Fibroblast of mammary gland (primary cell): ENCODE measurements around the gene CDC42BPB.

ENCODE experiments used
- DNase-seq: peaks from one replicate; pipeline ENCODE4 v3.0.0-alpha.2; 2010; ENCODE audit warnings: low read depth
- H3K4me3 ChIP-seq: 2 replicates; pipeline ENCODE4 v1.5.1; 2011; ENCODE audit warnings: low read depth, mild to moderate bottlenecking, low read length, moderate library complexity; ENCODE audit not compliant: control insufficient read depth
- CTCF ChIP-seq: conservative IDR thresholded peaks from 2 replicates; pipeline ENCODE4 v1.5.1; 2011; ENCODE audit warnings: low read depth, low read length, inconsistent platforms; ENCODE audit not compliant: control insufficient read depth, insufficient read depth

The CDC42BPB gene

GRCh38 chr14:103057372-103058163 is at the start of gene CDC42BPB:
Gene CDC42BPB, minus strand, starts transcription at chr14:103057549. Its CDS starts 376 bp downstream, at chr14:103057173.
- peak; percentile 84 for DNase-seq
- no peak for TF ChIP-seq CTCF
- peak within 1 kb of the TSS; percentile 88 for H3K4me3 ChIP-seq

GRCh38 chr14:103105580-103106150 is 48.3 kb upstream of the CDC42BPB start:
- DNase-seq = no peak
- H3K4me3 ChIP-seq = no peak overlapping the region

GRCh38 chr14:103104654-103105452 is 47.5 kb upstream of the CDC42BPB start:
- no peak overlapping the region for H3K4me3 ChIP-seq
- peak; percentile 69 for TF ChIP-seq CTCF
- DNase-seq = peak; percentile 40

More at GRCh38 chr14:103105580-103106150, 48.3 kb upstream of the CDC42BPB start:
- TF ChIP-seq CTCF = no peak

GRCh38 chr14:103104389-103104653 is 47.0 kb upstream of the CDC42BPB start:
- no peak for TF ChIP-seq CTCF
- no peak for DNase-seq
- no peak overlapping the region for H3K4me3 ChIP-seq

GRCh38 chr14:103103461-103104388 is 46.4 kb upstream of the CDC42BPB start:
- peak; percentile 40 for DNase-seq
- peak; percentile 12 for TF ChIP-seq CTCF
- no peak overlapping the region for H3K4me3 ChIP-seq

GRCh38 chr14:103102689-103103260 is 45.4 kb upstream of the CDC42BPB start:
- no peak for TF ChIP-seq CTCF
- no peak for DNase-seq
- no peak overlapping the region for H3K4me3 ChIP-seq
